Loucy (cell line): ENCODE measurements around the gene FUOM.

Experiments
- EZH2phosphoT487 ChIP-seq: fragments of 200-600 bp; IDR thresholded peaks from 2 replicates; pipeline ENCODE4 v1.6.1; 2018; ENCODE audit warnings: antibody characterized with exemption, mild to moderate bottlenecking, moderate library complexity, borderline replicate concordance
- TF ChIP-seq, protein P1 (sequence below): fragments of 200-600 bp; sonication (generic); conservative IDR thresholded peaks from 2 replicates; pipeline ENCODE4 v1.5.1; 2014; ENCODE audit warnings: mild to moderate bottlenecking, antibody characterized with exemption, low read length

DNA sequence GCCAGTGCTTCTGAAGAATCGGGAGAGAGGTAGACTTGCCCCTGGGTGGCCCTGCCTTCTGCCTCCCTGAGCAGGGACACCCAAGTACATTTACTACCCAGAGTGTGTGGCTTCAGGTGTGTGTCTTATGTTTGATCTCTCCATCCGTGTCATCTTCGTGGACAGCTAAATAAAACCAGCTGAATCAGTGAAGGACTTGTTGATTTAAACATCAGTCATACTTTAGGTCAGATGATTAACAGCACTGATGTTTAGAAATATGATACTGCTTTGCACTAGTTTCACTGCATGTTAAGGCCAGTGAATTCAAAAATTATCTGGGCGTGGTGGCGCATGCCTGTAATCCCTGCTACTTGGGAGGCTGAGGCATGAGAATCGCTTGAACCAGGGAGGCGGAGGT lies 40.1 kb upstream of the FUOM start:
- TF ChIP-seq, protein P1, sequence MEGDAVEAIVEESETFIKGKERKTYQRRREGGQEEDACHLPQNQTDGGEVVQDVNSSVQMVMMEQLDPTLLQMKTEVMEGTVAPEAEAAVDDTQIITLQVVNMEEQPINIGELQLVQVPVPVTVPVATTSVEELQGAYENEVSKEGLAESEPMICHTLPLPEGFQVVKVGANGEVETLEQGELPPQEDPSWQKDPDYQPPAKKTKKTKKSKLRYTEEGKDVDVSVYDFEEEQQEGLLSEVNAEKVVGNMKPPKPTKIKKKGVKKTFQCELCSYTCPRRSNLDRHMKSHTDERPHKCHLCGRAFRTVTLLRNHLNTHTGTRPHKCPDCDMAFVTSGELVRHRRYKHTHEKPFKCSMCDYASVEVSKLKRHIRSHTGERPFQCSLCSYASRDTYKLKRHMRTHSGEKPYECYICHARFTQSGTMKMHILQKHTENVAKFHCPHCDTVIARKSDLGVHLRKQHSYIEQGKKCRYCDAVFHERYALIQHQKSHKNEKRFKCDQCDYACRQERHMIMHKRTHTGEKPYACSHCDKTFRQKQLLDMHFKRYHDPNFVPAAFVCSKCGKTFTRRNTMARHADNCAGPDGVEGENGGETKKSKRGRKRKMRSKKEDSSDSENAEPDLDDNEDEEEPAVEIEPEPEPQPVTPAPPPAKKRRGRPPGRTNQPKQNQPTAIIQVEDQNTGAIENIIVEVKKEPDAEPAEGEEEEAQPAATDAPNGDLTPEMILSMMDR: no peak
- no peak for TF ChIP-seq EZH2phosphoT487
